ENCODE data around the gene SPINT4.

Gene SPINT4

GRCh38 chr20:45735552-45735951 is 13.4 kb downstream of the SPINT4 start:
- TF ChIP-seq REST (IDR thresholded peaks at IDR 0.05; ENCODE audit: low read depth): no peak
- no peak for TF ChIP-seq TAF1 (IDR thresholded peaks at IDR 0.05; ENCODE audit: low read depth)
- TF ChIP-seq ZBTB7A (IDR thresholded peaks at IDR 0.05; ENCODE audit: low read depth): no peak
- TF ChIP-seq CREB1 (IDR thresholded peaks at IDR 0.05; ENCODE audit: low read depth): no peak
- TF ChIP-seq FOXM1 (IDR thresholded peaks at IDR 0.05; ENCODE audit: borderline replicate concordance, low read depth): no peak
- TF ChIP-seq TCF12 (IDR thresholded peaks at IDR 0.05; ENCODE audit: low read depth): no peak
- TF ChIP-seq MAX (IDR thresholded peaks at IDR 0.05): no peak
- TF ChIP-seq EP300 (IDR thresholded peaks at IDR 0.05; ENCODE audit: borderline replicate concordance): no peak
- no peak for TF ChIP-seq TEAD4 (IDR thresholded peaks at IDR 0.05)
- TF ChIP-seq RAD21 (IDR thresholded peaks at IDR 0.05; ENCODE audit: low read depth): no peak
- TF ChIP-seq YY1 (IDR thresholded peaks at IDR 0.05; ENCODE audit: low read depth): no peak
- no peak for TF ChIP-seq NFIC (IDR thresholded peaks at IDR 0.05)
- no peak for TF ChIP-seq CEBPB (IDR thresholded peaks at IDR 0.05)
- no peak for TF ChIP-seq EGR1 (IDR thresholded peaks at IDR 0.05)
- no peak for TF ChIP-seq USF1 (IDR thresholded peaks at IDR 0.05)

- TF ChIP-seq EP300 (IDR thresholded peaks at IDR 0.05; ENCODE audit: borderline replicate concordance): no peak
- no peak for TF ChIP-seq TCF12 (IDR thresholded peaks at IDR 0.05; ENCODE audit: low read depth)
- no peak for TF ChIP-seq USF1 (IDR thresholded peaks at IDR 0.05)
- no peak for TF ChIP-seq EGR1 (IDR thresholded peaks at IDR 0.05)
- no peak for TF ChIP-seq TEAD4 (IDR thresholded peaks at IDR 0.05)
Measured at GRCh38 chr20:45735988-45736387, 13.8 kb downstream of the SPINT4 start.

GRCh38 chr20:45742596-45742995 is 20.4 kb downstream of the SPINT4 start:
- TF ChIP-seq USF1 (IDR thresholded peaks at IDR 0.05): no peak
- TF ChIP-seq MAX (IDR thresholded peaks at IDR 0.05): no peak
- no peak for TF ChIP-seq ZBTB7A (IDR thresholded peaks at IDR 0.05; ENCODE audit: low read depth)
- TF ChIP-seq RAD21 (IDR thresholded peaks at IDR 0.05; ENCODE audit: low read depth): no peak
- TF ChIP-seq REST (IDR thresholded peaks at IDR 0.05; ENCODE audit: low read depth): no peak
- no peak for TF ChIP-seq CEBPB (IDR thresholded peaks at IDR 0.05)
- TF ChIP-seq NFIC (IDR thresholded peaks at IDR 0.05): no peak
- TF ChIP-seq TCF12 (IDR thresholded peaks at IDR 0.05; ENCODE audit: low read depth): no peak

- no peak for TF ChIP-seq FOXM1 (IDR thresholded peaks at IDR 0.05; ENCODE audit: borderline replicate concordance, low read depth)
- TF ChIP-seq CEBPB (IDR thresholded peaks at IDR 0.05): no peak
- TF ChIP-seq EP300 (IDR thresholded peaks at IDR 0.05; ENCODE audit: borderline replicate concordance): no peak
Measured at GRCh38 chr20:45745015-45745414, 22.9 kb downstream of the SPINT4 start.

- TF ChIP-seq EP300 (IDR thresholded peaks at IDR 0.05; ENCODE audit: borderline replicate concordance) (no peak), MAX (IDR thresholded peaks at IDR 0.05) (no peak), EGR1 (IDR thresholded peaks at IDR 0.05) (no peak), YY1 (IDR thresholded peaks at IDR 0.05; ENCODE audit: low read depth) (no peak), CREB1 (IDR thresholded peaks at IDR 0.05; ENCODE audit: low read depth) (no peak), TAF1 (IDR thresholded peaks at IDR 0.05; ENCODE audit: low read depth) (no peak), ZBTB7A (IDR thresholded peaks at IDR 0.05; ENCODE audit: low read depth) (no peak), RAD21 (IDR thresholded peaks at IDR 0.05; ENCODE audit: low read depth) (no peak)
Measured at GRCh38 chr20:45751721-45752120, 29.6 kb downstream of the SPINT4 start.

GRCh38 chr20:45752746-45753145 is 30.6 kb downstream of the SPINT4 start:
- TF ChIP-seq TEAD4 (IDR thresholded peaks at IDR 0.05) (no peak), EP300 (IDR thresholded peaks at IDR 0.05; ENCODE audit: borderline replicate concordance) (no peak), REST (IDR thresholded peaks at IDR 0.05; ENCODE audit: low read depth) (no peak), YY1 (IDR thresholded peaks at IDR 0.05; ENCODE audit: low read depth) (no peak), ZBTB7A (IDR thresholded peaks at IDR 0.05; ENCODE audit: low read depth) (no peak)

Data from Ishikawa (cell line).